ENCODE measurements around the gene MYOCD. TPM values are rescaled to one million over a fixed set of nuclear protein-coding genes. Genes with fewer than 3 reads are reported as not detected.

Gene MYOCD
- total RNA-seq (2014; rRNA removed; shearing (Covaris generic)) (under 0.01 TPM in 2 replicates), polyA plus RNA-seq (2016; fragmentation: Nextera tagmentation; extraction: Ambion mirVana) (0.09 TPM in 1 of 2 replicates, not detected in the other)

GRCh38 chr17:12665263-12666210, at the start of gene MYOCD:
MYOCD (plus strand) TSS chr17:12665890; CDS start chr17:12666189, 299 bp downstream.
- H3F3A ChIP-seq (ENCODE audit: insufficient read depth), result no peaks in the 10 kb centered on the region
- peak within 1 kb of the TSS; percentile 87 for H3K4me2 ChIP-seq (ENCODE audit: unreplicated experiment)
- no peak within 1 kb of the TSS for H3K27ac ChIP-seq
- H4K20me1 ChIP-seq (ENCODE audit: insufficient read depth), result no peaks in the 10 kb centered on the region
- H3K9me2 ChIP-seq (ENCODE audit: insufficient read depth), result no peaks in the 10 kb centered on the region
- peak; percentile 37 for DNase-seq
- H3K9me3 ChIP-seq (ENCODE audit: low read depth), result no peaks in the 10 kb centered on the region
- 0 out of 2 replicates have a peak, but pooled peaks cover 10% of the 10 kb centered on the region for H3K4me1 ChIP-seq (ENCODE audit: insufficient read depth)
- 2 to 3% methylated on average over 76 to 77 of the region's 78 CpGs for WGBS, 2 experiments (ENCODE audit: low coverage in 1 of 2, low lambda C conversion rate in 2 of 2, missing lambda C conversion rate in 2 of 2)
- peak within 1 kb of the TSS; percentile 67 for H3K4me3 ChIP-seq
- TF ChIP-seq EZH2phosphoT487 (IDR thresholded peaks at IDR 0.05; ENCODE audit: insufficient read depth, low read depth) (no peak), EZH2 (IDR thresholded peaks at IDR 0.05; ENCODE audit: insufficient read depth, poor library complexity, severe bottlenecking) (peak; percentile 76)
- no peaks in the 10 kb centered on the region for H3K36me3 ChIP-seq (ENCODE audit: low read depth)
- in situ Hi-C loops (cut with MboI), result loop anchor here (10.0 kb wide), 1 partner anchor 411 kb away; no protein-coding TSS in a partner anchor
- peaks cover 46% of the 10 kb centered on the region for H3K27me3 ChIP-seq (replicated peaks; ENCODE audit: insufficient read depth)
- H3K9ac ChIP-seq, result no peak within 1 kb of the TSS
- H3K79me2 ChIP-seq (ENCODE audit: insufficient read depth), result no peaks in the 10 kb centered on the region
- peak within 1 kb of the TSS; percentile 63 for H2AFZ ChIP-seq

- no peak for TF ChIP-seq EZH2 (IDR thresholded peaks at IDR 0.05; ENCODE audit: insufficient read depth, poor library complexity, severe bottlenecking)
- no peak for TF ChIP-seq EZH2phosphoT487 (IDR thresholded peaks at IDR 0.05; ENCODE audit: insufficient read depth, low read depth)
- no peaks in the 10 kb centered on the region for H3F3A ChIP-seq (ENCODE audit: insufficient read depth)
- H3K79me2 ChIP-seq (ENCODE audit: insufficient read depth), result no peaks in the 10 kb centered on the region
- H3K27me3 ChIP-seq (replicated peaks; ENCODE audit: insufficient read depth), result no peaks in the 10 kb centered on the region
- H3K9ac ChIP-seq, result no peak overlapping the region
- H3K27ac ChIP-seq, result no peak overlapping the region
- H3K4me3 ChIP-seq, result no peak overlapping the region
- no peaks in the 10 kb centered on the region for H3K4me1 ChIP-seq (ENCODE audit: insufficient read depth)
- 24 to 35% methylated on average over 2 of the region's 2 CpGs for WGBS, 2 experiments (ENCODE audit: low coverage in 1 of 2, low lambda C conversion rate in 2 of 2, missing lambda C conversion rate in 2 of 2)
- in situ Hi-C loops (cut with MboI), result no loop called here
- DNase-seq, result no peak
- H3K9me3 ChIP-seq (ENCODE audit: low read depth), result no peaks in the 10 kb centered on the region
- no peaks in the 10 kb centered on the region for H4K20me1 ChIP-seq (ENCODE audit: insufficient read depth)
- H3K4me2 ChIP-seq (ENCODE audit: unreplicated experiment), result no peak overlapping the region
- no peak overlapping the region for H2AFZ ChIP-seq
- H3K36me3 ChIP-seq (ENCODE audit: low read depth), result no peaks in the 10 kb centered on the region
- no peaks in the 10 kb centered on the region for H3K9me2 ChIP-seq (ENCODE audit: insufficient read depth)
These were observed 49.5 kb upstream of the MYOCD start for GRCh38 chr17:12616161-12616560.

- no peak overlapping the region for H3K4me3 ChIP-seq
- H3K9me2 ChIP-seq (ENCODE audit: insufficient read depth), result no peaks in the 10 kb centered on the region
- TF ChIP-seq EZH2 (IDR thresholded peaks at IDR 0.05; ENCODE audit: insufficient read depth, poor library complexity, severe bottlenecking) (no peak), EZH2phosphoT487 (IDR thresholded peaks at IDR 0.05; ENCODE audit: insufficient read depth, low read depth) (no peak)
- H3K9ac ChIP-seq, result no peak overlapping the region
- H3K4me2 ChIP-seq (ENCODE audit: unreplicated experiment), result no peak overlapping the region
- no peaks in the 10 kb centered on the region for H3K79me2 ChIP-seq (ENCODE audit: insufficient read depth)
- H3K9me3 ChIP-seq (ENCODE audit: low read depth), result no peaks in the 10 kb centered on the region
- no peak overlapping the region for H2AFZ ChIP-seq
- peak; percentile 23 for DNase-seq
- no peak overlapping the region for H3K27ac ChIP-seq
- no peaks in the 10 kb centered on the region for H3K4me1 ChIP-seq (ENCODE audit: insufficient read depth)
- WGBS, 2 experiments (ENCODE audit: low coverage in 1 of 2, low lambda C conversion rate in 2 of 2, missing lambda C conversion rate in 2 of 2), result 27 to 33% methylated on average over 2 of the region's 2 CpGs
- no peaks in the 10 kb centered on the region for H3F3A ChIP-seq (ENCODE audit: insufficient read depth)
- no peaks in the 10 kb centered on the region for H4K20me1 ChIP-seq (ENCODE audit: insufficient read depth)
- no peaks in the 10 kb centered on the region for H3K27me3 ChIP-seq (replicated peaks; ENCODE audit: insufficient read depth)
- in situ Hi-C loops (cut with MboI), result no loop called here
- H3K36me3 ChIP-seq (ENCODE audit: low read depth), result no peaks in the 10 kb centered on the region
These were observed 47.1 kb upstream of the MYOCD start for GRCh38 chr17:12618557-12618956.

GRCh38 chr17:12619459-12620199, 46.1 kb upstream of the MYOCD start:
- no peaks in the 10 kb centered on the region for H3K27me3 ChIP-seq (replicated peaks; ENCODE audit: insufficient read depth)
- H3K9ac ChIP-seq, result no peak overlapping the region
- in situ Hi-C loops (cut with MboI), result no loop called here
- no peak overlapping the region for H3K27ac ChIP-seq
- no peak overlapping the region for H2AFZ ChIP-seq
- H3K79me2 ChIP-seq (ENCODE audit: insufficient read depth), result no peaks in the 10 kb centered on the region
- no peaks in the 10 kb centered on the region for H3F3A ChIP-seq (ENCODE audit: insufficient read depth)
- no peaks in the 10 kb centered on the region for H3K9me3 ChIP-seq (ENCODE audit: low read depth)
- H4K20me1 ChIP-seq (ENCODE audit: insufficient read depth), result no peaks in the 10 kb centered on the region
- no peak overlapping the region for H3K4me3 ChIP-seq
- WGBS, 2 experiments (ENCODE audit: low coverage in 1 of 2, low lambda C conversion rate in 2 of 2, missing lambda C conversion rate in 2 of 2), result 11 to 15% methylated on average over 7 of the region's 7 CpGs
- no peaks in the 10 kb centered on the region for H3K4me1 ChIP-seq (ENCODE audit: insufficient read depth)
- H3K36me3 ChIP-seq (ENCODE audit: low read depth), result no peaks in the 10 kb centered on the region
- no peaks in the 10 kb centered on the region for H3K9me2 ChIP-seq (ENCODE audit: insufficient read depth)
- TF ChIP-seq EZH2 (IDR thresholded peaks at IDR 0.05; ENCODE audit: insufficient read depth, poor library complexity, severe bottlenecking) (no peak), EZH2phosphoT487 (IDR thresholded peaks at IDR 0.05; ENCODE audit: insufficient read depth, low read depth) (no peak)
- no peak overlapping the region for H3K4me2 ChIP-seq (ENCODE audit: unreplicated experiment)
- no peak for DNase-seq
